HG02885 (cell line): Measurements from ENCODE around the gene ITGB8.
"Not testable (repeated sequence)": the region's sequence is repeated elsewhere in the genome, so short reads cannot be mapped to it uniquely, and the experiment has no call there.

ENCODE experiments used
- ATAC-seq: cut with Tn5 transposase; IDR thresholded peaks from one replicate; pipeline ENCODE4 v1.9.1; 2021; ENCODE audit warnings: mild to moderate bottlenecking; ENCODE audit not compliant: unreplicated experiment, poor library complexity

Gene ITGB8

DNA sequence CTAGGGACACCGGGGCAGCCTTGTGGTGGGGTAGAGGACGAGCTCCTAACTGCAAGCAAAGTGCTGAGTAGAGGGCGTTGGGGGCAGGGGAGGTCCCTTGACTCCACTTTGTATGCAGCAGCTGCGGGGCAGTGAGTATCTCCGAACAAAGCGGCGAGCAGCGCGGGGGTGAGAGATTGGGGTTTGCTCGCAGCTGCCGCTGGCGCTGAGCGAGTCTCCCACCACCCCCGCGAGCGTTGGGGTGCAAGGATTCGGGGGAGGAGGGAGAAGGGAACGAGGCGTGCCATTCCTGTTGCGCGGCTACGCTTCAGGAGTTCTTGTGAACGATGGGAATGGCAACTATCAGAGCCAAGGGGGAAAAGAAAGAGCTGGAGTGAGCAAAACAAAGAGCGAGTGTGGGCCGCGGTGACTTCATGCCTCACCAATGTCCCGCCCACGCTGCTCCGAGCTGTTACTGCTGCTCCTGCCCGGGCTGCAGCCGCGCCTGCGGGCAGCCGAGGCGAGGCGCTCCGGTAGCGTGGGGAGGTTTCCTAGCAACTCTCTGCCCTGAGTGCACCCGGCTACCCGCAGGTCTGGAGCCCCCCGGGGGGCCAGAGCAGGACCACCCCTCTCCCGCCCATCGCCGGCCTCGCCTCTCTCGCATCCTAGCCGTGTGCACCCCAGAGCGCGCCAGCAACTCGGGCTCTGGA, at the start of gene ITGB8:
Gene ITGB8 (plus strand): TSS at position 662 of the 689 bp plus-strand sequence. CDS start 907 bp downstream, outside the sequence.
- ATAC-seq, result peak; percentile 71

DNA sequence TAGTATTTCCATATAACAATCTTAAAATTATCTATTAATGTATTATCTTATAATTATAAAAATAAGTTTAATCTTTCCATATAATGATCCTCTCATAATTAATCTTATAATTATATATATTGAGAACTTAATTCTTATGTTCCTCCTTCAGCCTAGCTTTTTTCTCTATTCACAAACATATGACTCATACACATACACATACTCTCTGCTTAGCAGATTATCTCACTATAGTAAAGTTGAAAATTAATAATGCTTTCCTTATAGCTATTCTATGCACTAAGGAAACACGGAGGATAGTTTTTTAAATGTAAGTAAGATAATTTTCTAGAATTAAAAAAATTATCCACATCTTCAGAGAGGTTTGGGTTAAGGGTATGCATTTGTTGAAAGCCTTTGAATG, 47.7 kb upstream of the ITGB8 start:
- ATAC-seq, result peak; percentile 26

DNA sequence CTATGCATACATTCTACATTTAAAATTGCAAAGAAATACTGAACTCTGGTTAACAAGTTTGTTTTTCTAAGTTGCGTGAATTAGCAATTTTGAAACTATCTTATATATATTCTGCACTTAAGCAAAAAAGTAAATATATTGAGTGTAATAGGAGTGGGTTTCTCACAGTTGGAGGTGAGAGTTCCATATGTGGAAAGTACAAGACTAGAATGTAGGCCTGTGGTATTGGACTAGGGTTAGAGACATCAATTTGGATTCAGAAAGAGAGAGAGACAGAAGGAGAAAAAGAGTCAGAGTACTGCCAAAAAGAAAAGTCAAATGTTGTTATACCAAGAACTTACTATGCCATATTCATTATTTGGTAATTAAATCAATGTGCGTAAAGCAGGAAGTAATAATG, 47.3 kb upstream of the ITGB8 start:
- peak; percentile 29 for ATAC-seq

DNA sequence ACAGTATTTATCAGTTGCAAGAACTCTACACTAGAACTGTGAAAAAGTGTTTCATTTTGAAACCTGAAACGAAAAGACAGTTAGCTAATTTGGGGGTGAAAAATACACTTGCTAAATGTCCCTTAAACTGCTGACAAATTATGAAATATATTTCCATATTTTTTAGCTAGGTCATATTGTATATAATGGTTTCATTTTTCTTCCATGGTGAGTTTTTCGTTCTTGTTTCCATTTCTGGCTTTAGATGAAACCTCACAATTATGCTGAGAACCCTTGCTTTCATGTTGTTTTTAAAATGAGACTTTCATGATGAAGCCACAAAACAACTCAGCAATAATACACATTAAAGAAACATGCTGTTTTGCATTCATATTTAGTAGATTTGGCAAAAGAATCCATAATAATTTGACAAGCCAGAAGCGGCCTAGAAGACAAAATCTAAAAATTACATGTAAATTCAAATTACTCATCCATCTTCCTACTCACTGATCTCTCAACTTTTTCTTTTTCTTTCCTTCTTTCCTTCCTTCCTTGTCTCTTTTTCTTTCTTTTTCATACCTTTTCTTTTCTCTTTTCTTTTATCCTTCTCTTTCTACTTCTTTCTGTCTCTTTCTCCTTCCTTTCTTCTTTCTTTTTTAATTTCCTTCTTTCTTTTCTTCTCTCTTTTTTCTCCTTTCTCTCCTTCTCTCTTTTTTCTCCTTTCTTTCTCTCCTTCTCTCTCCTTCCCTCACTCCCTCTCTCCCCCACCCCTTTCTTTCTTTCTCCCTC, 46.5 kb upstream of the ITGB8 start:
- peak; percentile 78 for ATAC-seq

DNA sequence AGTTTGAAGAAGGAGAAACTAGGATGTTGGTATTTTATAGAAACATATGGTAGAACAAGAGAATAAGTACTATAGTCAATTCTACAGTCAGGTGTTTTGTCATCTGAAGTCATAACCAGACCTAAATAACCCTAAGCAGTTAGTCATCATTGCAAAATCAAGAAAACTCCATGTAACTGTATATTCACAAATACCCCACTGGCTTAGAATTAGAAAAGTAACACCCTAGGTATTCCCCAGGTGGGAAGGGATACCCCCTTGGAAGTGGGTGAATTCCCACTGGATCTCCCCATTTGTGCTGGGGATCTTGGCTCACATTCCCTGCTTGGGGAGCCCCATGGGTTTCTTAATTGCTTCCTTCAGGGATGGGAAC, 45.9 kb upstream of the ITGB8 start:
- ATAC-seq, result no peak

DNA sequence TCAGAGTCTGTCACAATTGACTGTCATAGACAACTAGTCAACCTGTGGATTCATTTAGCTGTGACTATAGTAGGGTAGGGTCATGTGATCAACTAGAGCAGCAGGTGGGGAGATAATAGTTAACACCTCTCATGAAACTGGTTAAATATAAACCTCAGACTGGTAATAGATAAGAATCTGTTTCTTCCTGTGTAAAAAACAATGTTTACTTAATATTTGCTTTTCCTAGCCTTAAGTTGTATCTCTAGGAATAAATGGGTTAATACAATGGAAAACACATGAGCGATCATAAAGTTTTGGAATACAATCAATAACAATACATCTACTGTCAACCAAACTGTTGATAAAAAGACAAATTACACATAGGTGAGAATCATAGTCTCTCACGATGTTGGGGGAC, 43.4 kb upstream of the ITGB8 start:
- no peak for ATAC-seq

DNA sequence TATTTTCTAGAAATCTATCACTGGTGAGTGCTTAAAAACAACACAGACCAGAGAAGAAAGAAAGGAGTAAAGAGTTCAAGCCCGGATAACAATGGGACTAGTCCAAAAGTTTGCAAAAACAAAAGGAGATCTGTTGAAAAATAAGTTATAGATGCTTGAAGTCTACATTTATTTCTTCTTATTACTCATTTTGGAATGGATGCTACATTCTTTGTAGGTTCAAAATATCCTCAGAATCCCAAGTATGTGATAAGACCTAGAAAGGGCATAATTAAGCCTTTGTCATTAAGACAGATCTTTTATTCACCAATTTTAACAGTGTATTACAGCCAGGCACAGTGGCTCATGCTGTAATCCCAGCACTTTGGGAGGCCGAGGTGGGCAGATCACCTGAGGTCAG, 42.7 kb upstream of the ITGB8 start:
- ATAC-seq, result no peak

DNA sequence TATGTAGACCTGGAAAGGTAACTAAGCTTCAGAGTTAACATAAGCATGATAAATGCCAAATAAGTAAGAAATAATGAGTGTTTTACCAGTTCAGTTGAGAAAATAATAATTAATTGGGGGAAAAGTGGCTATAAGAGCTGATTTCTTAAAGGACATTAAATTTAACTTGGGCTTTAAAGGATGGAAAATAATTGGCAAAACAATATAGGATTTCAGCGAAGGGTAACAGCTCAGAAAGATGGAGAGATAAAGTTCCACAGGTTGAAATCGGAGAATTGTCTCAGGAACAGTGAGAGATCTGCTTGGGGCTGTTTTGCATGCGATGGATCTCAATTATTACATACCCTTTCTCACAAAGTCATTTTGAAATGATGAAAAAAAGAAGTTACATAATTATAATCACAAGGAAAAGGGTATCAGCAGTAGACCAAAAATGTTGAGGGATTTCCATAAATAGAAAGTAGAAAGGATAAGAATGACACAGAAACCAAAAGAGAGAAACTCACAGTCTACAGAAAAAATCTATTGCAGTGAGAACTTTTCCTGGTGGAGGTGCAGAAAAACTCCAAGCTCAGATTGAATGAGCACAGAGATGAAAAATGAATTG, 40.1 kb upstream of the ITGB8 start:
- ATAC-seq, result no peak

DNA sequence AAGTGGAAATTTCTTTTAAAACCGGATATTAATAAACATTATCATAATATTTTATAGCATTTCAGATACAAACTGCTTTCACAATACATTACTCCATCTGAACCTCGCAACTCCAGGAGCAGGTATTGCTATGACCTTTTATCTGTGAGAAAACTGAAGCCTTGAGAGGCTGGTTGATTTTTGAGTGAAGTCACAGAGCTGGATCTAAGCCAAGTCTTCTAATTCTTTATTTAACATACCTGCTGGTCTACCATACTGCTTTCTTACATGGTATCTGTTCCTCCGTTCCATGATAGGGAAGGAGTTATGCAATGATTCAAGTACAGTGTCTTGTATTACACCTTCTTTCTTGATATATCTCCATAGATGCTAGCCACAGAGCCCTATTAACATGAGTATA, 37.4 kb upstream of the ITGB8 start:
- no peak for ATAC-seq

DNA sequence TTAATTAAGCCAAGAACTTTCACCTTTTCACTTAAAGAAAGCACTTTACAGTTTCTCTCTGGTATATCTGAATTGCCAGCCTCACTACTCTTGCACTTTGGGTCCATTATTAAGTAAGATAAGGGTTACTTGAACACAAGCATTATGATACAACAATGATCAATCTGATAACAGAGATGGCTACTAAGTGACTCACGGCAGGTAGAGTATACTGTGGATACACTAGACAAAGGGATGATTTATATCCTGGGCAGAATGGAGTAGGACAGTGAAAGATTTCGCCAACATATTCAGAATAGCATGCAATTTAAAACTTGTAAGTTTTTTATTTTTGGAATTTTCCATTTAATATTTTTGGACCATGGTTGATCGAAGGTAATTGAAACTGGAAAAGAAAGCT, 34.3 kb upstream of the ITGB8 start:
- ATAC-seq, result no peak

DNA sequence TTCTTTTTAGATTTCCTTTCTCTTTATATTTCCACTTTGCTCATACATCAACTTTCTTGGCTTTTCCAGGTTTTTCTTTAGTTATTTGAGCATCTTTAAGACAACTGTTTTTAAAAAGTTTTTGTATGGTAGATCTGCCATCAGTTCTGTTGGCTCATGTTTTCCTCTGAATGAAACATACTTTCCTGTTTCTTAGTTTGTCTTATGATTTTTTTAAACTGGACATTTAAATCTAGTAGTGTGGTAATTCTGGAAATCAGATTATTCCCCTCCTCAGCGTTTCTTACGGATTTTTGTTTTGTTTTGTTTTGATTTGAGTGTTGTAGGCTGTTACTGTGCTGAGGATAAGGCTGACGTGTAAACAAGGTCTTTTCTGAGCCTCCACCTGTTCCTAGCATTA, 33.8 kb upstream of the ITGB8 start:
- no peak for ATAC-seq

DNA sequence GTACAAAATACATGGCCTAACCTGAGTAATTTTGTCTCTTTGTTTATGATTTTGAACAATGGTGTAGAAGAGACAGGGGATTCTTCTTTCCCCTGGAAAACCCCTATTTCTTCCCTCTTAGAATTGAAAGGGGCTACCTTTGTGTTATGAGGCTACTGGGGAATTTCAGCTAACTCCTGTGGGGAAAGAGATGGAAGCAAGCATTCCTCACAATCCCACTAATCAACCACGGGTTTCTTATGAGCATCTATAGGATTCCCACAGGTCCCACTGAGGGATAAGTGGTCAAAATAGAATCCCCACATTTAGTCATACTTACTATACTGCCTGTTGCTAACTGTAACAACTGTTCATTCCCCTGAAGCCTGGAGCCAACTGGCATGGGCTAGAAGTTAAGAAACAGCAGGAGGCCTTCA, 32.2 kb upstream of the ITGB8 start:
- no peak for ATAC-seq

DNA sequence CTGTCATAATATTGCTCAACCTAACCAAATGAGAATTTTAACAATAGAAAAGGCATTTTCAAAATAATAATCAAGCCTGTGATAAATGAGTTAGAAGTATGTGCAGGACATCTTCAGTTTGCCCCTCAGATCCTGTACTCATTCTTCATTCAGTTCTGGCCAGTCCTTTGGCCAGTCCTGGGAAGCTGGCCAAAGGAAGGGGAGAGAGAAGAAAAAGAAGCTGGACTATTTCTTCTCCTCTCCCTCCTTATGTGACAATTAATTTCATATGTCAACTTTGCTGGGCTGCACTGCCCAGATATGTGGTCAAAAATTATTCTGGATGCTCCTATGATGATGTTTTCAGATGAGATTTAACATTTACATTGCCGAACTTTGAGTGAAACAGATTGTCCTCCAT, 31.6 kb upstream of the ITGB8 start:
- no peak for ATAC-seq

DNA sequence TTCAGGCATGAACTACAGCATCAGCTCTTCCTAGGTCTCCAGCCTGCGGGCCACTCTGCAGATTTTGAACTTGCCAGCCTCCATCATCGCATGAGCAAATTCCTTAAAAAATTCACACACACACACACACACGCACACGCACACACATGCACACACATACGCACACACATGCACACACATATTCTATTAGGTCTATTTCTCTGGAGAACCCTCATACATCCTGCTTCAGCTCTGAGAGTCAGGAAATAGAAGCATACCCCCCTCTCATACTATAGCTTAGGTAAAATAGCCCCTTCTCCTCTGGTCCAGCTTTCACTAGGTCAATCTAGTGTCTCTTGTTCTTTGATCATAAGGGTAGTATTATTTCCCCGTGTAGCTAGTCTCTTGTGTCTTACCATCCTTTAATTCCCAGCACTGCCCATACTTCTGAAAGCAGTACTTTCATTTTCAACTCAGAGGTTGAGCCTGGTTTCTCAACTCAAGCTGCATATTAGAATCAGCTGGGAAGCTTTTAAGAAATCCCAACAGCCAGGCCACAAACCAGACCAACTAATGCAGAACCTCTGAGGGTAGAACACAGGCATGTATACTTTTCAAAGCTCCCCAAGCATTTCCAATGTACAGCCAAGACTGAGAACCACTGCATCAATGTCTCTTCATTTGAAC, 30.9 kb upstream of the ITGB8 start:
- ATAC-seq, result peak; percentile 72

DNA sequence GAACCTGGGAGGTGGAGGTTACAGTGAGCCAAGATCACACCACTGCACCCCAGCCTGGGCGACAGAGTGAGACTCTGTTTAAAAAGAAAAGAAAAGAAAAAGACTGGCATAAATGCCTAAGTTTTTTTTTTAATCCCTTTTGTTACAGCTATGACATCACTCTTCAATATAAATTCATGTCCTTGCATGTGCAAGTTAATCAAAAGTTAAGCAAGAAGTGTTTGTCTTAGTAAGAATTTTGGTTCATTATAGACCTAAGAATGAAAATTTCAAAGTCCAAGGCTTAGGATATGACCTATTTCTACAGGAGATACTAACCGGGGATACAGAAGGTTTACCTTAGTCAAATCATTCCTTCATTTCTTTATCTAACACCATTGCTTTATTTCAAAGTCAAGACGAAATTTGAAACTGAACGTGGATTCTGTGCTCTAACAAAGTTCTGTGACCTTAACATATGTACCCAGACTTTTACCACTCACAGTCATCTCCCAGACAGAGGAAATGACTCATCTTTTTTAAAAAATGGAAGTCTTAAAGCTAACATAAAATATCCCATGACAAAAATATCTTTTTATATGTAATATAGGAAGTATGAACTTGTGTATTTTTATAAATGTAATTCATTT, 29.3 kb upstream of the ITGB8 start:
- peak; percentile 46 for ATAC-seq

DNA sequence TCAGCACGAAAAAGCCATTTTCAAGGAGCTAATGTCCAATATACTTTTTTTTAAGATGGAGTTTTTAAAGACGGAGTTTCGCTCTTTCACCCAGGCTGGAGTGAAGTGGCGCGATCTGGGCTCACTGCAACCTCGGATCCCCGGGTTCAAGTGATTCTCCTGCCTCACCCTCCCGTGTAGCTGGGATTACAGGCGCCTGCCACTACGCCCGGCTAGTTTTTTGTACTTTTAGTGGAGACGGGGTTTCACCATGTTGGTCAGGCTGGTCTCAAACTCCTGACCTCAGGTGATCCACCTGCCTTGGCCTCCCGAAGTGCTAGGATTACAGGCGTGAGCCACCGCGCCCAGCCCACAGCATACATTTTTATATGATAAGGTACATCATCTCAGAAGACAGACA, 28.4 kb upstream of the ITGB8 start:
- not testable (repeated sequence) for ATAC-seq

DNA sequence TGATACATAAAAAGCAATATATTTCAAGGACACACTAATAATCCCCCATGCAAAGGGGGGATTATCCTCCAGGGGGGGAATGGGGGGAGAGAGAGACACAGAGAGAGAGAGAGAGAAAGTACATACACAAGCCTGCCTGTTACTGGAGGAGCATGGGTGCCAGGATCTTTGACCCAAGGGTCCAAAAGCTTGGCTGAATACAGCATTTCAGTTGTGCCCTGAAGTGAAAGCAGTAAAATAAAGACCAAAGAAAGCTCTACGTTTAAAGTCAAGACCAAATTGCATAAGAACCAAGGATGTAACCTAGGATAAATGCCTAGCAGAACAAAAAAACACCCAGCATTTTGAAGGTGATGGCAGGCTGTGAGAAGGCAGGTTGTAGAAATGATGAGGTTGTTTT, 27.8 kb upstream of the ITGB8 start:
- no peak for ATAC-seq

DNA sequence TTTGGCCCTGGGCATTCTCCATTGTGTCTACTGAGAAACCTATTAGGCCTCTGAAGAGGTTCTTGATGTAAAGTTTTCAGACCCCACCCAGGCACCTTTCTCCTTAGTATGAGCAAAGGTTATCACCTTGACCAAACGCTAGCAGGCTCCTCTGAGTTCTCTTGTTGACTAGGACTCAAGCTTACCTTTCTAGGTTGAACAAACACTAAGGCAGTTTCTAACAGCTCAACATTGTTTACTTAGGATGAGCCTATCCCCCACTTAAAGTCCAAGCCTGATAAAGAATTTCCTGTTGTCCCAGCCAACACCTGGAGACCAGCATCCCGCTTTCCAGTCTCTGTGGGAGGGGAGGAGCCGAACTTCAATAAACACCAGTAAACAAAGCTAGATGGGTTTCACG, 26.3 kb upstream of the ITGB8 start:
- no peak for ATAC-seq

DNA sequence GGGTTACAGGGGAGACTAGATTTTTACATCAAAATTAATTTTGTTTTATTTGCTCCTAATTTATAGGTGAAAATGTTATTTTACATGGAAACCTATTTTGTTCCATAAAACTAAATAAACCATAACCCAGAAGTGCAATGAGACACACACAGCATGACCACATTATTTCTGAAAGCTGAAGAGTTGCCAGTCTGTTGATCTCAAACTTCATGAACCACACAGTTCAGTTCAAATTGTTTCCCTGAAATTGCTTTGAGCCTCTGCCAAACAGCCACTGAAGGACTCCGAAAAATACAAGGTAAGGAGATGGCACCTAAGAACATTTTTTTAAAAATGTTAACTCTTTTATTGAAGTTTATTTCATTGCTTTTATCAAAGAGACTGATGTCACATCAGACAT, 25.0 kb upstream of the ITGB8 start:
- ATAC-seq, result no peak

DNA sequence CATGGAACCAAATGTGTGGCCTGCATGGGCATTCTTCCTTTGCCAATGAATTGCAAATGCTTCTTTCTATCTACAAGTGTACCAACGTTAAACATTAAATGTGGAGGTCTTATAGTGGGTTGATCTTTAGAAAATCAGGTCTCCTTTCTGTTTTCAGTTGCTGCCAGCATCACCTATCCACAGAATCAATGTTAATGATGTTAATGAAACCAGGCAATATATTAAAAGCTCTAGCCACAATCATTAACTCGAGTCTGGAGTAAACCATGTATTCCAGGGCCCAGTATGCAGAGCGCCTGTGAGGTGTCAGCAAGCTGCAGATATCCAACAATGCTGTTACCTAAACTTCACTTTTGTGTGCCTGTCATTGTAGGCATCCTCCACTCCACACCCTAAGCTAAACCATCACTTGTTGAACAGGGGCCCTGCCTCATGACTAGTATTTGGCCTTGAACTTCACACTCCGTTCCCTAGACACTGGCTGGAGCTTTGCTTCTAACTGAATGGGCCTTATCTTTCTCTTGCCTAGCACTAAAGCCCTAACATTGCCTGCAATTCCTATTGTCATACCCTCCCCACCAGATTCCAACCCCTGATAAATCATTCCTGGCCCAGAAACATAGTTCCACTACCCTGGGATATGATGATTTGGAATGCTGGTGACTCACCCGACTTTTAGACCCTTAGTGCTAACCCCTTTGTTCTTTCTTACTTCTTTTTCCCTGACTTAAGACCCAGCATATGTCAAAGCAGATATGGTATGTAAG, 24.3 kb upstream of the ITGB8 start:
- no peak for ATAC-seq
